H9 (cell line): ENCODE measurements around the gene CDK14. TPM values are rescaled to one million over a fixed set of nuclear protein-coding genes. Genes with fewer than 3 reads are reported as not detected.

ENCODE experiments used
- DNase-seq: peaks from one replicate; pipeline ENCODE4 v3.0.0-alpha.2; 2017
- H2AFZ ChIP-seq: one replicate; pipeline ENCODE4 v1.6.1; 2013; ENCODE audit warnings: mild to moderate bottlenecking, low read length, control low read depth, moderate library complexity
- H2AK5ac ChIP-seq: 2 replicates; pipeline ENCODE4 v1.6.1; 2013; ENCODE audit warnings: low read length, control low read depth, mixed read lengths; ENCODE audit not compliant: insufficient read length
- H2BK120ac ChIP-seq: one replicate; pipeline ENCODE4 v1.6.1; 2013; ENCODE audit warnings: low read depth, mild to moderate bottlenecking, low read length, control low read depth, inconsistent platforms; ENCODE audit not compliant: poor library complexity, severe bottlenecking
- H2BK12ac ChIP-seq: 2 replicates; pipeline ENCODE4 v1.6.1; 2013; ENCODE audit warnings: low read length, control low read depth, mixed read lengths, low read depth; ENCODE audit not compliant: insufficient read length
- H2BK15ac ChIP-seq: 2 replicates; pipeline ENCODE4 v1.6.1; 2013; ENCODE audit warnings: low read depth, low read length, control low read depth
- H2BK20ac ChIP-seq: one replicate; pipeline ENCODE4 v1.6.1; 2013; ENCODE audit warnings: low read depth, mild to moderate bottlenecking, low read length, control low read depth, inconsistent platforms; ENCODE audit not compliant: poor library complexity, severe bottlenecking
- H2BK5ac ChIP-seq: 2 replicates; pipeline ENCODE4 v1.6.1; 2013; ENCODE audit warnings: low read length, control low read depth, mixed read lengths; ENCODE audit not compliant: insufficient read length
- H3K14ac ChIP-seq: 2 replicates; pipeline ENCODE4 v1.6.1; 2013; ENCODE audit warnings: low read length, control low read depth; ENCODE audit not compliant: insufficient read depth
- H3K18ac ChIP-seq: 2 replicates; pipeline ENCODE4 v1.6.1; 2013; ENCODE audit warnings: low read depth, mild to moderate bottlenecking, mixed read lengths, low read length, control low read depth; ENCODE audit not compliant: insufficient read length
- H3K23ac ChIP-seq: 2 replicates; pipeline ENCODE4 v1.6.1; 2013; ENCODE audit warnings: low read length, control low read depth, mixed read lengths, low read depth; ENCODE audit not compliant: insufficient read length
- H3K23me2 ChIP-seq: 2 replicates; pipeline ENCODE4 v1.6.1; 2013; ENCODE audit warnings: low read depth, mild to moderate bottlenecking, mixed read lengths, low read length, control low read depth; ENCODE audit not compliant: insufficient read length, poor library complexity, severe bottlenecking
- H3K27ac ChIP-seq: 2 replicates; pipeline ENCODE4 v1.5.1; 2013; ENCODE audit warnings: low read length, control low read depth, mixed read lengths, low read depth; ENCODE audit not compliant: insufficient read length
- H3K27me3 ChIP-seq: 2 replicates; pipeline ENCODE4 v1.6.1; 2013; ENCODE audit warnings: low read length, control low read depth, inconsistent platforms; ENCODE audit not compliant: insufficient read depth
- H3K4ac ChIP-seq: 2 replicates; pipeline ENCODE4 v1.6.1; 2013; ENCODE audit warnings: low read depth, mild to moderate bottlenecking, control low read depth, inconsistent platforms, low read length, moderate library complexity
- H3K4me1 ChIP-seq: 2 replicates; pipeline ENCODE4 v1.6.1; 2013; ENCODE audit warnings: low read length, control low read depth, inconsistent platforms; ENCODE audit not compliant: insufficient read depth
- H3K4me2 ChIP-seq: 2 replicates; pipeline ENCODE4 v1.6.1; 2013; ENCODE audit warnings: low read length, control low read depth, mixed read lengths; ENCODE audit not compliant: insufficient read length, insufficient read depth
- H3K56ac ChIP-seq: 2 replicates; pipeline ENCODE4 v1.6.1; 2013; ENCODE audit warnings: low read depth, mild to moderate bottlenecking, mixed read lengths, low read length, control low read depth; ENCODE audit not compliant: insufficient read length
- H3K79me1 ChIP-seq: 2 replicates; pipeline ENCODE4 v1.6.1; 2013; ENCODE audit warnings: low read depth, mild to moderate bottlenecking, moderate library complexity, low read length, control low read depth, inconsistent platforms; ENCODE audit not compliant: insufficient read depth, poor library complexity, severe bottlenecking
- H3K79me2 ChIP-seq: 2 replicates; pipeline ENCODE4 v1.6.1; 2013; ENCODE audit warnings: low read length, control low read depth, inconsistent platforms; ENCODE audit not compliant: insufficient read depth
- H3K9ac ChIP-seq: 2 replicates; pipeline ENCODE4 v1.6.1; 2013; ENCODE audit warnings: low read length, control low read depth, mixed read lengths; ENCODE audit not compliant: insufficient read length; ENCODE audit errors: extremely low read depth
- H3K9me3 ChIP-seq: one replicate; pipeline ENCODE4 v1.6.1; 2013; ENCODE audit warnings: low read depth, low read length, inconsistent platforms; ENCODE audit not compliant: control insufficient read depth
- H3T11ph ChIP-seq: one replicate; pipeline ENCODE4 v1.6.1; 2013; ENCODE audit warnings: mild to moderate bottlenecking, low read length, control low read depth, inconsistent platforms
- H4K20me1 ChIP-seq: one replicate; pipeline ENCODE4 v1.6.1; 2013; ENCODE audit not compliant: control insufficient read depth, insufficient read length, insufficient read depth
- H4K5ac ChIP-seq: 2 replicates; pipeline ENCODE4 v1.6.1; 2013; ENCODE audit warnings: low read depth, mild to moderate bottlenecking, mixed read lengths, low read length, control low read depth; ENCODE audit not compliant: insufficient read length
- H4K8ac ChIP-seq: replicated peaks from 2 replicates; pipeline ENCODE4 v1.6.1; 2013; ENCODE audit warnings: low read length, control low read depth, mixed read lengths, low read depth; ENCODE audit not compliant: insufficient read length
- H4K91ac ChIP-seq: 2 replicates; pipeline ENCODE4 v1.6.1; 2013; ENCODE audit warnings: low read depth, mild to moderate bottlenecking, moderate library complexity, mixed read lengths, low read length, control low read depth; ENCODE audit not compliant: insufficient read length
- H3K27ac Mint-ChIP-seq, 3 experiments: 2 replicates in 2 of 3; 3 replicates in 1 of 3; pipeline ENCODE4 v1.8.0; 2020 to 2021; ENCODE audit warnings: mixed read lengths in 3 of 3, mild to moderate bottlenecking in 1 of 3, moderate library complexity in 1 of 3
- H3K27me3 Mint-ChIP-seq: 2 replicates; pipeline ENCODE4 v1.8.0; 2021; ENCODE audit warnings: low read depth, mild to moderate bottlenecking, moderate library complexity, mixed read lengths
- H3K36me3 Mint-ChIP-seq, 3 experiments: 2 replicates in 2 of 3; 3 replicates in 1 of 3; pipeline ENCODE4 v1.8.0; 2020 to 2021; ENCODE audit warnings: low read depth in 3 of 3, mixed read lengths in 3 of 3; ENCODE audit not compliant: insufficient read depth in 1 of 3
- H3K4me1 Mint-ChIP-seq, 2 experiments: 2 replicates each; pipeline ENCODE4 v1.8.0; 2020; ENCODE audit warnings: mixed read lengths in 2 of 2
- H3K4me3 Mint-ChIP-seq, 2 experiments: 2 replicates in 1 of 2; 3 replicates in 1 of 2; pipeline ENCODE4 v1.8.0; 2020 to 2021; ENCODE audit warnings: mild to moderate bottlenecking in 2 of 2, mixed read lengths in 2 of 2, moderate library complexity in 1 of 2
- H3K9me3 Mint-ChIP-seq, 2 experiments: 2 replicates in 1 of 2; 3 replicates in 1 of 2; pipeline ENCODE4 v1.8.0; 2020; ENCODE audit warnings: mild to moderate bottlenecking in 2 of 2, mixed read lengths in 2 of 2, moderate library complexity in 1 of 2
- WGBS: extraction: QIAGEN DNeasy Blood & Tissue Kit; methylation state at CpG from one replicate; pipeline ENCODE4 v1.1.7; 2013; ENCODE audit warnings: missing lambda C conversion rate, low lambda C conversion rate, mixed read lengths; ENCODE audit not compliant: insufficient read length; ENCODE audit errors: extremely low coverage; 5-methylcytosine and 5-hydroxymethylcytosine counted together
- total RNA-seq: library from RNA; stranded (reverse); gene quantifications from 2 replicates; pipeline ENCODE4 v1.2.1, GENCODE V29; 2021
- TF ChIP-seq, protein P1 (sequence below): fragments of 200-600 bp; sonication (generic); conservative IDR thresholded peaks from 3 replicates; pipeline ENCODE4 v1.8.0; 2021; ENCODE audit warnings: antibody characterized with exemption, mild to moderate bottlenecking

Gene CDK14
- total RNA-seq, 1 experiment from 2014 or later = 23.9 TPM

DNA sequence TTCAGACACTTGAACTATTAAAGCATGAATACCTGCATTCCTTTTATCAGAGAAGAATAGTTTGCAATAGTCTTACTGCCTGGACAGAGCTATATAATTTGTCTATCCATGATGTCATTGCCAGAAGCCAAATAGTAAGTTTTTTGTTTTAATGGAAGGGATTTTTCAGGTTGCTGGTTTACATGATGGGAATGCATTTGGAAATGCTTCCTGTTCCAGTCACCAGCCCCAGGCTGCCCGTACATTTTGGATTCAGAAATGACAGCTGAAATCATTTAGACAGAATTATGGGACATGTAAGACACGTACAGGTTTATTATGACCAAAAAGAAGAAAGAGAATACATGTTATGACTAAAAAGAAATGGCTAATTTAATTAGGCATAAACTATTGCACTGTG, 293.1 kb downstream of the CDK14 start:
- Histone ChIP-seq H3K14ac (no peak overlapping the region), H3K79me1 (no peaks in the 10 kb centered on the region), H3K56ac (no peak overlapping the region), H4K8ac (no peak overlapping the region), H2AK5ac (no peak overlapping the region), H3K79me2 (no peaks in the 10 kb centered on the region), H3T11ph (no peak overlapping the region), H3K9me3 (no peaks in the 10 kb centered on the region), H3K27me3 (no peaks in the 10 kb centered on the region), H3K4me1 (no peaks in the 10 kb centered on the region; the same call in 1 of the 2 replicates), H4K5ac (no peak overlapping the region), H2AFZ (no peak overlapping the region), H3K9ac (no peak overlapping the region), H2BK5ac (no peak overlapping the region), H2BK12ac (no peak overlapping the region), H2BK15ac (no peak overlapping the region), H3K4ac (no peak overlapping the region), H3K27ac (no peak overlapping the region), H2BK20ac (no peak overlapping the region), H4K20me1 (no peaks in the 10 kb centered on the region), H3K4me2 (no peak overlapping the region), H3K23me2 (no peaks in the 10 kb centered on the region), H2BK120ac (no peak overlapping the region), H3K23ac (no peak overlapping the region), H3K18ac (no peak overlapping the region), H4K91ac (no peak overlapping the region)
- H3K36me3 Mint-ChIP-seq = no peaks in the 10 kb centered on the region
- DNase-seq = no peak
- H3K4me3 Mint-ChIP-seq = no peak overlapping the region
- WGBS = no CpG with 5 or more reads among the region's 2 CpGs
- H3K27ac Mint-ChIP-seq = no peak overlapping the region
- no peaks in the 10 kb centered on the region; a peak in 2 of 5 replicates for H3K9me3 Mint-ChIP-seq
- TF ChIP-seq, protein P1, sequence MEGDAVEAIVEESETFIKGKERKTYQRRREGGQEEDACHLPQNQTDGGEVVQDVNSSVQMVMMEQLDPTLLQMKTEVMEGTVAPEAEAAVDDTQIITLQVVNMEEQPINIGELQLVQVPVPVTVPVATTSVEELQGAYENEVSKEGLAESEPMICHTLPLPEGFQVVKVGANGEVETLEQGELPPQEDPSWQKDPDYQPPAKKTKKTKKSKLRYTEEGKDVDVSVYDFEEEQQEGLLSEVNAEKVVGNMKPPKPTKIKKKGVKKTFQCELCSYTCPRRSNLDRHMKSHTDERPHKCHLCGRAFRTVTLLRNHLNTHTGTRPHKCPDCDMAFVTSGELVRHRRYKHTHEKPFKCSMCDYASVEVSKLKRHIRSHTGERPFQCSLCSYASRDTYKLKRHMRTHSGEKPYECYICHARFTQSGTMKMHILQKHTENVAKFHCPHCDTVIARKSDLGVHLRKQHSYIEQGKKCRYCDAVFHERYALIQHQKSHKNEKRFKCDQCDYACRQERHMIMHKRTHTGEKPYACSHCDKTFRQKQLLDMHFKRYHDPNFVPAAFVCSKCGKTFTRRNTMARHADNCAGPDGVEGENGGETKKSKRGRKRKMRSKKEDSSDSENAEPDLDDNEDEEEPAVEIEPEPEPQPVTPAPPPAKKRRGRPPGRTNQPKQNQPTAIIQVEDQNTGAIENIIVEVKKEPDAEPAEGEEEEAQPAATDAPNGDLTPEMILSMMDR = no peak
- peaks cover 9 to 13% of the 10 kb centered on the region in 2 experiments for H3K4me1 Mint-ChIP-seq
- H3K27me3 Mint-ChIP-seq = no peaks in the 10 kb centered on the region; the same call in 1 of the 2 replicates
